ACHN (cell line): Measurements from ENCODE around the gene LPXN.

Experiments used
- DNase-seq: peaks from one replicate; pipeline ENCODE4 v3.0.0-alpha.2; 2015
- in situ Hi-C: cut with HindIII; loops from 2 replicates; pipeline ENCODE4 v1.10.0; 2017; ENCODE audit warnings: low sequenced_read_pairs, low pct_ligation_motif_present, low pct_unique_long_range_greater_than_20kb

Gene LPXN

DNA sequence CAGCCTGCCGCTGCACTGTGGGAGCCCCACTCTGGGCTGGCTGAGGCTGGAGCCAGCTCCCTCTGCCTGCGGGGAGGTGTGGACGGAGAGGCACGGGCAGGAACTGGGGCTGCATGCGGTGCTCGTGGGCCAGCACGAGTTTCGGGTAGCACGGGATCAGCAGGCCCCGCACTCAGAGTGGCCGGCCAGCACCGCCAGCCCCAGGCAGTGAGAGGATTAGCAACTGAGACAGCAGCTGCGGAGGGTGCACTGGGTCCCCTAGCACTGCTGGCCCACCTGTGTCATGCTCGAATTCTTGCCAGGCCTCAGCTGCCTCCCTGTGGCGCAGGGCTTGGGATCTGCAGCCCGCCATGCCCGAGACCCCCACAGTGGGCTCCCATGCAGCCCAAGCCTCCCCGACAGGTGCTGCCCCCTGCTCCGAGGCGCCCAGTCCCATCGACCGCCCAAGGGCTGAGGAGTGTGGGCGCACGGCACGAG, 43.8 kb downstream of the LPXN start:
- DNase-seq: no peak
- in situ Hi-C loops: no loop called here

DNA sequence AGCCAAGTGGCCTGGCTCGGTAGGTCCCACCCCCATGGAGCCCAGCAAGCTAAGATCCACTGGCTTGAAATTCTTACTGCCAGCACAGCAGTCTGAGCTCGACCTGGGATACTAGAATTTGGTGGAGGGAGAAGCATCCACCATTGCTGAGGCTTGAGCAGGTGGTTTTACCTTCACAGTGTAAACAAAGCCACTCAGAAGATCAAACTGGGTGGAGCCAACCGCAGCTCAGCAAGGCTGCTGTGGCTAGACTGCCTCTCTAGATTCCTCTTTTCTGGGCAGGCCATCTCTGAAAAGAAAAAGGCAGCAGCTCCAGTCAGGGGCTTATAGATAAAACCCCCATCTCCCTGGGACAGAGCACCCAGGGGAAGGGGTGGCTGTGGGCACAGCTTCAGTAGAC, 45.4 kb downstream of the LPXN start:
- no peak for DNase-seq

DNA sequence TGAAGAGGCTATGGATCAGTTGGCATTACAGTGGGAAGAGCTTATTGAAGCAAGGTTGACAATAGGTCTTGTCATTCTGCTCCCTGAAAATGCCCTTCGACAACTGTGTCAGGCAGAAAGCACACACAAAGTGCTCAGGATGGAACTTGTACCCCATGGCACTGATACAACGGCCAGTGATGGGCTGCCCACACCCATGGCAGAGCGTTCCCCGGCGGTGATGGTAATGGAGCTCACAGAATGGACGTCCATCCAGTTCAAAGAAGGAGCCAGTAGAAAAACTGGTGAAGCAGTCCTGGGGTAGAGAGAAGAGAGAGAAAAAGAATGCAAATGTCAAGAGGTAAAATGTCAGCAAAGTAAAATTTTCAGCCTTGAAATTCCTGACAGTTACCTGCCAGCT, 48.2 kb downstream of the LPXN start:
- in situ Hi-C loops: no loop called here
- DNase-seq: no peak

More for the DNA sequence above, 45.4 kb downstream of the LPXN start:
- in situ Hi-C loops: no loop called here

DNA sequence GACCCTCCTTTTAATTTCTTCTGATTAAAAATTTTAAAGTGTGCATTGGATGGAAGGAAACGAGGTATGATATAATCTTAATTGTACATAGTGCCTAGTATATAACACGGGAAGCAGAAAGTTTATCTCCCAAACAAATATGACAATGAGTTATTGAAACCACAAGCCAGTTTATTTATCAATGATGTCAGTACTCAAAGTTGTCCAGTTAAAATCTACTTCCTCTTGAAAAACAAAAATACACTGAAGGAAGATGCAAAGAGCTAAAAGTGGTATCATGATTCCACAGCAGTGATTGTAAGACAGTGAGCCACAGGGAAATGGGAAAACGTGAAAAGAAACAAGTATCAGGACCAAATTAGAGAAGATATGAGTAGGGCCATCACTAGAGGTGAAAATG, 48.9 kb downstream of the LPXN start:
- no peak for DNase-seq
- in situ Hi-C loops: no loop called here

DNA sequence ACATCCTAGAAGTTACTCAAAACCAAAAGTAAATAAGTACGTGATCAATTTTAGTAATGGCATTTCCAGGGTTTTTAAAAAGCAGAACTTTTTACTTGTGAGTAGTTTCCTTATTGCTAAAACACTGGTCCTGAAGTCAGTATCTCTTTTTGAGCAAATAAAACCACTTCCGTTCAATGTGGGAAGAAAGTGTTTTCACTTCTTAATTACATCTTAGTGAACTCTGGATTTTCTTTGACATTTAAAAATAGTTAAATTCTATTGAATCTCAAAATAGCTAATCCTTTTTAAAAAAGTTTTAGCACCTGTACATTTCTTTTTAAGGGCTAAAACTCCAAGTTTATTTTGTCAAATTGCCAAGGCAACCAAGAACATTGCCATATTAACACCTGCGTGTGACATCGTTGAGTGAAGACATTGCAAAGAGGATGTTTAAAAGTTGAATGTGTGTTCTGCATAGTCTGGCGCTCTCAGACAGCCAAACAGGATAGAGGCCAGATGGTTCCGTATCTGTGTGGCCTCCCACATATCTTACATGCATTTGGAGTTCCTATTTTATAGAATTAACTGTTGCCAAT, 50.5 kb downstream of the LPXN start:
- in situ Hi-C loops: no loop called here
- DNase-seq: no peak

DNA sequence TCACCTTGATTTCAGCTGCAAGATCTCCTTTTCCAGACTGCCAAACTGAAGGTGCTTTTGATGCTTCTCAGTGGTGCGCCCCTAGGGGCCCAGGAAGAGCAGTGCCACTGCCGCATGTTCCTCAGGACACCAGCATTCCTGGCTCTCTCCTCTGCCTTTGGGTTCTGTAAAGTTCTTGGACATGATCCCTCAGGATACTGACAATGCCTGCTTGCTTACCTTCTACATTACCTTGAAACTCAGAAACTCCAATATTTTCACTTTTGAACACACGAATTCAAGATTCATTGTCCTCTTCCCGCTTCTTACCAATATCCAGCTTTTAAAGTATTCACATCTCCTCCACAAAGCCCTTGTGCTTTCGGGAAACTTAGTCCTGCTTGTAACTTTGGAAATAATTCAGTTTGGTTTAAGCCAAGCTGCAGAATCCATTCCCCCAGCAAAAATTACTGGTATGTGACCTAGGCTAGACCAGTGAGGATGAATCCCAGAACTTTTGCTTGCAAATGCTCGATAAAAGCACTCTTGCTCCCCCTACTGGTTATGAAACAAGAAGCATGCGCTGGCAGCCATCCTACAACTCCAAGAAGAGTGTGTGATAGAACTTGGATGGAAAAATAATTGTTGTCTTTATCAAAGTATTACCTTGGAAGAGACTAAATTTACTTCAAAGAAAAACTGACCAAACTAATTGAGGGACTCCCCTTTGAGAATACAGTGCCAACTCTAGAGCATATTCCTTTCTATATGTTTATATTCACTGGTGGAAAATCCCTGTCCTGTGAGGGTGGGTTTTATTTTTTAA, 51.2 kb downstream of the LPXN start:
- peak; percentile 74 for DNase-seq
- in situ Hi-C loops: loop anchor here (25.0 kb wide), 1 partner anchor 712 kb away; no protein-coding TSS in a partner anchor

DNA sequence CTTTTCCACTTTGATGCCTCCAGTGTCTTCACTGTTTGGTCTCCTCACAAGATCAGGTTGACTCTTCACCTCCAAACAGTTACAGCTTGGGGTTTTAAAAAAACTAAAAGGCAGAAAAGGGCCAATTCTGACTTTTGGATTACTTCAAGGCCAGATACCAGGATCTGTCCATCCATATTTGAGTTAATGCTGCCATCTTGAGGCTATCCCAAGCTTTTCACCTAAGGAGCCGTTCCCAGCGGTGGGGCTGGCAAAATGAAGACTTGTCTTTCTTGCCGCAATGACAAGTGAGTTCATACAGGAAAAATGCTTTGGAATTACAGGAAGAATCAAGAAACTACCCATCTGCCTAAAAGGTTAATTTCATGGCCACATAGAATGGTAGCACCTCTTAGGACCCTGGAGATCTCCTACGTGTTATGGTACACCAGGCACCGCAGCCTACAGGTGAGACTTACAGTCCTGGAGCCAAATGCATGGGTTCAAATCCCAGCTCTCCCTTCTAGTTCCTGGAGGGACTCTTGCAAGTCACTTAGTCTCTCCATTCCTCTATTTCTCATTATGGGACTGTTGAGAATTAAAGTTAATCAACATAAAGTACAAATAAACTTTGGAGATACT, 61.8 kb downstream of the LPXN start:
- in situ Hi-C loops: loop anchor here (25.0 kb wide), 1 partner anchor 702 kb away; no protein-coding TSS in a partner anchor
- DNase-seq: peak; percentile 64

DNA sequence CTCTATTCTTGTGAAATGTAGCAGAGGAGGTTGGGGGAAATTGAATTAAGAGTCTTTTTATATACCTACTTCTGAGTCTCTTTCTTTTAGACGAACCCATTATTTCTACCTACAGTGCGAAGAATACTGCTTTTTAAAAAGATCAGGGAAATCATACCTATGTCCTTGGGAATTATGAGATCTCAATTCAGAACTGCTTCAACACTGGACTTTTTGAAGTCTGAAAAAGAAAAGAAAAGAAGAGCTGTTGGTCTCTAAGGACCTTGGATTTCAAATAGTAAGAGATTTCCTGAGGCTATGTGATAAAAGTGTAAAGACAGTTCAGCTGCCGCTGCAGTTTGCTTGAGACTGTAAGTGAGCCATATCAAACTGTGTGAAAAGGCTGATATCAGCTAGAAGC, 64.0 kb downstream of the LPXN start:
- no peak for DNase-seq
- in situ Hi-C loops: loop anchor here (25.0 kb wide), 1 partner anchor 699 kb away; no protein-coding TSS in a partner anchor

DNA sequence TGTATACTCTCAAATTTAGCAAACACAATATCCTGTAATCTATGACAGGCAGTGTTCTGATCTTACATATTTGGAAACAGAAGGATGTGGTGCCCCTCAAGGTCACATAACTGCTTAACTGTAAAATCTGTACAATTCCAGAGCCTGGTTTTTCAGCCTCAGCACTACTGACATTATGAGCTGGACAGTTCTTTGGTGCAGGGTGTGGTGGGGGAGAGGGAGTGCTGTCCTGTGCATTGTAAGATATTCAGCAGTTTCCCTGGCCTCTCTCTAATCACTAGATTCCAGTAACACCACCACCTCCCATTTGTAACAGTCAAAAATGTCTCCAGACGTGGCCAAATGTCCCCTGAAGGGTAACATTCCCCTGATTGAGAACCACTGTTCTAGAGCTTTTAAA, 65.9 kb downstream of the LPXN start:
- in situ Hi-C loops: loop anchor here (25.0 kb wide), 1 partner anchor 697 kb away; no protein-coding TSS in a partner anchor
- DNase-seq: no peak

DNA sequence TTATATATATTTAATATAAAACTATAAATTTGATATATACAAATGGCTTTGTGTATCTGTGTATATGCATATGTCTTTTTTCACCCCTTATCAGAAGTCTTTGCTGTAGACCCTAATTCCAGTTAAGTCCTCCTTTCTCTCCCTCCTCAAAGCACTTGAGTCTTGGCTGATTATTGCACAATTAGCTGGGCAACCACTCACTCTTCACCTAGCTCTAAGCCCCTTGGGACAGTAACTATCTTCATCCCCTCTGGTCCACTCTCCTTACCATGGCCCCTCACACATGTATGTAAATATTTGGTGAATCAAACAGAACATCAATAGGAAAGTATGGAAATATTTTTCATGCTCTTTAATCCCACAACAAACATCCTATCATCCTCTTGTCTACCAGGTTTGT, 66.8 kb downstream of the LPXN start:
- no peak for DNase-seq
- in situ Hi-C loops: loop anchor here (25.0 kb wide), 1 partner anchor 697 kb away; no protein-coding TSS in a partner anchor

DNA sequence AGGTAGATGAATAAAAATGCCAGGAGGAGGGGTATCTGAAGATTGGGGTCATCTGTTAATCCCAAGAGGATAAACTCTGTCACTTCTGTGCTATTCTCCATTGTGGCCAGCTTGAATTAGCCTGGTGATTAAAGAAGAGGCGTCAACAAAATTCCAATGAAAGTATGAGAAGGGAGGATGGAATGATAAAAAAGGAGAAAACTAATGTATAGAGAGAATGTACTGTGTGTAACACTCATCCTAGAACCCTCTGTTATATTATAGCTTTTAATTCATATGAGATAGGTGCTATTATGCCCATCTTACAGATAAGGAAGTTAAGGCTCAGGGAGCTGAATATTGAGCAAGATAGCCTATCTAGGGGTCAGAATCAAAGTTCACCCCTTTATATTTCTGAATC, 67.7 kb downstream of the LPXN start, which contains the start of gene OR5B21:
Gene OR5B21, minus strand, starts transcription at position 101 of the 400 bp plus-strand sequence. Its CDS starts 0 bp downstream, at position 101.
- in situ Hi-C loops: loop anchor here (25.0 kb wide), 1 partner anchor 696 kb away; no protein-coding TSS in a partner anchor
- no peak for DNase-seq

DNA sequence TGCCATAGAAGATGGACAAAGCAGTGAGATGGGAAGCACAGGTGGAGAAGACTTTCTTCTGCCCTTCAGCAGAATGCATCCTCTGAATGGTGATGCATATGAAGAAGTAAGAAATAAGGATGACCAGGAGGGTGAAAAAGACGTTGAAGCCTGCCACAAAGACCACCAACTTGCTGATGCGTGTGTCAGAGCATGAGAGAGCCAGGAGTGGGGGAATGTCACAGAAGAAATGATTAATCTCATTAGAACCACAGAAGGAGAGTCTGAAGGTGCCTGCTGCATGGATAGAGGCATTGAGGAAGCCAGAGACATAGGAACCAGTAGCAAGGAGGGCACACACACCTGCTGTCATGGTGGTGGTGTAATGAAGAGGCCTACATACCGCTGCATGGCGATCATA, 68.3 kb downstream of the LPXN start:
- in situ Hi-C loops: loop anchor here (25.0 kb wide), 1 partner anchor 695 kb away; no protein-coding TSS in a partner anchor

DNA sequence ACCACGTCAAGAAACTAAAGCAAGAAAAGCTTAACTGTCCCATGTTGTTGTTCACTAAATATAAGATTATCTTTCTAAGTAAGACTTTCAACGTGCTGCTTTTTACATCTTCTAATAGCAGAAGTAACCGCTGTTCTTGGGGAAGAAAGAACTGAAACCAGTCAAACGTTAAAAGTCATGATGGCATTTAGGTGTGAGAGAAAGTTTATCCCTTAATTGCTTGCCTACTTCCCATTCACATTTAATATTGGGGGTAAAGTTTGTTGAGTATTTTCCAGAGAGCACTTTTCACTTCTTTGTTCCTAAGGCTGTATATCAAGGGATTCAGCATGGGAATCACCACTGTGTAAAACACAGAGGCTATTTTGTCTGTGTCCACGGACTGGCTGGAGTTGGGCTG, 68.7 kb downstream of the LPXN start:
- DNase-seq: no peak
- in situ Hi-C loops: loop anchor here (25.0 kb wide), 1 partner anchor 695 kb away; no protein-coding TSS in a partner anchor

More for the DNA sequence above, 68.3 kb downstream of the LPXN start:
- DNase-seq: no peak

DNA sequence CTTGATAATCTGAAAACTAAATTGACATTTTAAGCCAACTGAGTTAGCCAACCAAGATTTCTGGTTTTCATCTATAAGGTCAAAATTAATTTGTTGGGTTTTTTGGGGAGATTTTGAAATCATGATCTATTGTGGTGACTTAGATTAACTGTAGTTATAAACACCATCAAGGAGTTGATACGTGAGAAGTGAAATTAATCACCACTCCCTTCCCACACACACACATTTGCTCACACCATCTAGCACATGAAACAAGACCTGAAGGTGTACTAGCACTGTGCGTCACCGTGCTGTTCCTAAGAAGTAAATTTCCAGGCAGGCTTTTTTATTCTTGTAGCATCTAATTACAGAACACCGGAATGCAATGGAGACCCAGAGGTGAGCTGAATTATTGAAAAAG, 69.8 kb downstream of the LPXN start:
- DNase-seq: no peak
- in situ Hi-C loops: loop anchor here (25.0 kb wide), 1 partner anchor 694 kb away; no protein-coding TSS in a partner anchor

DNA sequence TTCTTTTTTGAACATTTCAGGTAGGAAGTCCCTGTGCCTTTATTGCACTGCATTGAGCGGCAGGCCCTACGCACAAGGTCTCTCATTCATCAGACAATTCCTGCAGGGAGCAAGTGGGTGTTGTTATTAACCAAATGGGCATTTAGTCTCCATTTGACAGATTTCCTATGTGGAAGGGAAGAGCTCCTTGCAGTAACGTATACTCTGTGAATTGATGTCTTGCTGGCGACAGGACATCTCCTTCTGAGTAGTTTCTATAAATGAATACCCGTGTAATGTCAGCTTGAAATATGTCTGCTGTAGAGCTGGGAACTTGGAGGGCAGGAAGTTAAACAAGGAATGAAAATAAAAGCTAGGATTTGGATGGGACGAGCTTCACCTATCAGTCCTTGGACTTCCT, 71.4 kb downstream of the LPXN start:
- in situ Hi-C loops: loop anchor here (25.0 kb wide), 1 partner anchor 692 kb away; no protein-coding TSS in a partner anchor
- no peak for DNase-seq

DNA sequence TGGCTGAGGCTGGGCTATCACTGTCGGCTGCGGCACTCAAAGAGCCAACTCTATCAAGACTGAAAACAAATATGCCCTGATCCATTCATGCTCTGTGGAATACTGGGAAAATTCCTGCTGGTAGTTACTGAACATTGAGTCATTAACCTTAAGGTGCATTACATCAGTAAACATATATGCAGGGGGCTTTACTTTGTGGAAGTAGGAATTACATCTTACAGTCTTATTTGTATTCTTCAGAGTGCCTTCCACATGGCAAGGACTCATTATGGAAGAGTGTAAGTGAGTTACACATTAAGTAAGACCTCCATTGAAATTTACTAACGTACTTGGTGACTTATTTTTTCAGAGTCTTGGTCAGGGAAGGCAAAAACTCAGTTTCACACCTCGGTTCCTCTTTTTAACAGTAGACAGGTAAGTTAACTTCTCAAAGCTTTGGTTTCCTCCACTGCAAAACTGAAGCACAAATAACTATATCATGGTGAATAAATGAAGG, 72.2 kb downstream of the LPXN start:
- no peak for DNase-seq
- in situ Hi-C loops: loop anchor here (25.0 kb wide), 1 partner anchor 691 kb away; no protein-coding TSS in a partner anchor

DNA sequence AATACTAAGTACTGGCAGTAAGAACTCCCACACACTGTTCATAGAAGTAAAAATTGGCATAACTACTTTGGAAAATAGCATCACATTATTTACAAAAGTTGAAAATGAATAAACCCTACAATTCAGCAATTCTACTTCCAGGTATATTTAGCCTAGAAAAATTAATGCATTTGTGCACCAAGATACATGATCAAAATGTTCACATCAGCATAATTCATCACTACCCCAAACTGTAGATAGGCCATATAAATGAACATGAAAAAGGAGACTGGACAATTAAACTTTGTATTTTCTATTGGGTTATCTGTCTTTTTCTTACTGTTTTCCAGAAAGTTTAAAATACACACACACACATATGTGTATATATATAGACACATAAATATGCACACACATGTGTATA, 73.7 kb downstream of the LPXN start:
- in situ Hi-C loops: loop anchor here (25.0 kb wide), 1 partner anchor 690 kb away; no protein-coding TSS in a partner anchor
- no peak for DNase-seq

DNA sequence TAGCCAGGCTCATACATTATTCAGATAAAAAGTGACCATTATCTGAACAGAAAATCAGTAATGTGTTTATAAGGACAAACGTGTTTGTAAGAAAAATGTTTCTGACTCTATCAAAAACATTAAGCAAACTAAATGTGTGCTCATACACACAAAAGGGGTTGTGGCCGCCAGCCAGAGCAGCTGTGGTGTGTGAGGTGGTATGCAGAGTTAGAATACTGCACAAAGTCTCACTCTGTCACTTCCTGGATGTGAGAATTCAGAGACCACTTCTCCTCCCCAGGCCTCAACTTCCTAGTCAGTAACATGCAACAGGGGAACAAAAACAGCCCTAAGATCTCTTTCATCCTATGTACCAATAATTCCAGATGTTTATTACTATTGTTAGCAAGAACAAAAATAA, 77.2 kb downstream of the LPXN start:
- in situ Hi-C loops: no loop called here
- DNase-seq: no peak

DNA sequence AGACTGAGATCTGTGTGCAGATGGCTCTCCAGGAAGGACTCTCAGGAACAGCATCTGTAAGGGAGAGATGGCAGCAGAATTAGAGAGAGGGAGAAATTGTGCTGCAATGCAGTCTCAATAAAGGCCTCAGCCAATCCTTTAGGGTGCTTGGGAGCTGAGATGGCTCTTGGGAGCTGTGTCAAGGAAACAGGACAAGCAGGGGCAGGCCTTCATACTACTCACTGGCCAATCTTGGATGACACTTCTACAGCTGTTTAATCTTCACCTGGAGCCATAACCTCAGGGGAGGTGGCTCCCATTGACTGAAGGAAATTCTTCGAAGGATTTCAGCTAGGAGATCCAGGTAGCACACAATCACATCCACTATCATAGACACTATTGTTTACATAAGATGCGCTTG, 77.7 kb downstream of the LPXN start:
- in situ Hi-C loops: no loop called here
- DNase-seq: no peak
